Osteoblast (primary cell): ENCODE measurements around the gene MAD1L1. TPM values are rescaled to one million over a fixed set of nuclear protein-coding genes. Genes with fewer than 3 reads are reported as not detected.

ENCODE experiments used
- DNase-seq: peaks from one replicate; pipeline ENCODE4 v3.0.0; 2011; ENCODE audit warnings: low spot score, mixed read lengths; ENCODE audit not compliant: insufficient read length; ENCODE audit errors: missing footprints
- H2AFZ ChIP-seq: 2 replicates; pipeline ENCODE4 v1.6.0; 2011; ENCODE audit warnings: mild to moderate bottlenecking, low read length
- H3K27ac ChIP-seq: 2 replicates; pipeline ENCODE4 v1.5.1; 2011; ENCODE audit warnings: mild to moderate bottlenecking, low read depth, low read length, moderate library complexity
- H3K27me3 ChIP-seq: 2 replicates; pipeline ENCODE4 v1.6.0; 2012; ENCODE audit warnings: mild to moderate bottlenecking, control low read depth, inconsistent platforms, low read length, moderate library complexity; ENCODE audit not compliant: insufficient read depth
- H3K36me3 ChIP-seq: 2 replicates; pipeline ENCODE4 v1.5.1; 2011; ENCODE audit warnings: mild to moderate bottlenecking, low read length, control low read depth, moderate library complexity; ENCODE audit not compliant: insufficient read depth
- H3K4me1 ChIP-seq: 2 replicates; pipeline ENCODE4 v1.5.1; 2011; ENCODE audit warnings: mild to moderate bottlenecking, low read length, control low read depth, moderate library complexity; ENCODE audit not compliant: insufficient read depth
- H3K4me2 ChIP-seq: 2 replicates; pipeline ENCODE4 v1.6.0; 2011; ENCODE audit warnings: mild to moderate bottlenecking, low read length; ENCODE audit not compliant: insufficient read depth
- H3K4me3 ChIP-seq: fragments of 200-600 bp; sonication (generic); 3 replicates; pipeline ENCODE4 v1.5.1; 2012; ENCODE audit warnings: mild to moderate bottlenecking, low read length, inconsistent platforms; ENCODE audit not compliant: insufficient read depth
- H3K79me2 ChIP-seq: 2 replicates; pipeline ENCODE4 v1.6.0; 2012; ENCODE audit warnings: mild to moderate bottlenecking, low read length, control low read depth, inconsistent platforms; ENCODE audit not compliant: insufficient read depth
- H3K9me3 ChIP-seq: 2 replicates; pipeline ENCODE4 v1.5.1; 2011; ENCODE audit warnings: low read depth, low read length, control low read depth
- H4K20me1 ChIP-seq: 2 replicates; pipeline ENCODE4 v1.6.0; 2012; ENCODE audit warnings: mild to moderate bottlenecking, low read length, control low read depth; ENCODE audit not compliant: insufficient read depth
- total RNA-seq: library from RNA; depleted of rRNA; stranded (reverse); fragments of >200 nt; gene quantifications from 2 replicates; pipeline ENCODE4 v1.2.3, GENCODE V29; 2012
- TF ChIP-seq, protein P1 (sequence below): IDR thresholded peaks from 2 replicates; pipeline ENCODE4 v1.5.1; 2011; ENCODE audit warnings: mild to moderate bottlenecking, low read depth, low read length, moderate library complexity; ENCODE audit errors: extremely low read depth

MAD1L1 gene
- total RNA-seq, 1 donor, result 66.2 TPM

DNA sequence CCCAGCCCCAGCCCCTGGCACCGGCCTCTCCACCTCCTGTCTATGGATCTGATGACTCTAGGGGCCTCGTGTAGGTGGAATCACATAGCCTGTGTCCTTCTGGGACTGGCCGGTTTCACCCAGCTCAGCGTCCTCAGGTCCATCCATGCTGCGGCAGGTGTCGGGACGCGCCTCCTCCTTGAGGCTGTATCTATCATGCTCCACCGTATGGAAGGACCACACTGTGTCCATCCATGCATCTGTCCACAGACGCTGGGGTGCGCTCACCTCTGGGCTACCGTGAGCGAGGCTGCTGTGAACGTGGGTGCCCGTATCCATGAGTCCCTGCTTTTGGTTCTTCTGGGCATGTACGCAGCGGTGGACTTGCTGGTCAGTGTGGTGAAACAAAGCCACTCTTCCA, 281.1 kb downstream of the MAD1L1 start:
- no peaks in the 10 kb centered on the region for H3K9me3 ChIP-seq
- no peak overlapping the region for H3K4me2 ChIP-seq
- H2AFZ ChIP-seq, result no peak overlapping the region
- H4K20me1 ChIP-seq, result no peaks in the 10 kb centered on the region
- H3K4me3 ChIP-seq, result no peak overlapping the region
- no peak overlapping the region for H3K27ac ChIP-seq
- H3K79me2 ChIP-seq, result no peaks in the 10 kb centered on the region
- TF ChIP-seq, protein P1, sequence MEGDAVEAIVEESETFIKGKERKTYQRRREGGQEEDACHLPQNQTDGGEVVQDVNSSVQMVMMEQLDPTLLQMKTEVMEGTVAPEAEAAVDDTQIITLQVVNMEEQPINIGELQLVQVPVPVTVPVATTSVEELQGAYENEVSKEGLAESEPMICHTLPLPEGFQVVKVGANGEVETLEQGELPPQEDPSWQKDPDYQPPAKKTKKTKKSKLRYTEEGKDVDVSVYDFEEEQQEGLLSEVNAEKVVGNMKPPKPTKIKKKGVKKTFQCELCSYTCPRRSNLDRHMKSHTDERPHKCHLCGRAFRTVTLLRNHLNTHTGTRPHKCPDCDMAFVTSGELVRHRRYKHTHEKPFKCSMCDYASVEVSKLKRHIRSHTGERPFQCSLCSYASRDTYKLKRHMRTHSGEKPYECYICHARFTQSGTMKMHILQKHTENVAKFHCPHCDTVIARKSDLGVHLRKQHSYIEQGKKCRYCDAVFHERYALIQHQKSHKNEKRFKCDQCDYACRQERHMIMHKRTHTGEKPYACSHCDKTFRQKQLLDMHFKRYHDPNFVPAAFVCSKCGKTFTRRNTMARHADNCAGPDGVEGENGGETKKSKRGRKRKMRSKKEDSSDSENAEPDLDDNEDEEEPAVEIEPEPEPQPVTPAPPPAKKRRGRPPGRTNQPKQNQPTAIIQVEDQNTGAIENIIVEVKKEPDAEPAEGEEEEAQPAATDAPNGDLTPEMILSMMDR, result no peak
- DNase-seq, result no peak
- H3K27me3 ChIP-seq, result no peaks in the 10 kb centered on the region
- no peaks in the 10 kb centered on the region for H3K4me1 ChIP-seq
- no peaks in the 10 kb centered on the region for H3K36me3 ChIP-seq

DNA sequence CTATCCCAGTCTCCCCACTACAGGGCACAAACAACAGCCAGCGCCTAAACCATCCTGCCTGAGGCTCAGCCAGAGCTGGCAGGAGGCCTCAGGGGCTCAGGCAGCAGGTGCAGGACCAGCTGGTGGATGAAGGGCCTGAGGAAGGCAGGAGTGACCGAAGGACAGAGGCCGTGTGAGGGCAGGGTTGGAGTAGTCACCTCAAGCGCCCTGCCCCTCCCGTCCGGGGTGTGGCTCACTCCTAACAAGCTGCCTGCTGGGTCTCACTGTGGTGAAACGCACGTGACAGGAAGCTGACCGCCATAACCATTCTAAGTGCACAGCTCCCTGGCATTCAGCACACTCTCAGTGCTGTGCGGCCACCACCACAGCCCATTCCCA, 281.6 kb downstream of the MAD1L1 start:
- Histone ChIP-seq H3K27me3 (no peaks in the 10 kb centered on the region), H4K20me1 (no peaks in the 10 kb centered on the region), H3K4me3 (no peak overlapping the region), H3K9me3 (no peaks in the 10 kb centered on the region), H3K27ac (no peak overlapping the region), H3K4me1 (no peaks in the 10 kb centered on the region), H3K79me2 (no peaks in the 10 kb centered on the region), H2AFZ (no peak overlapping the region), H3K36me3 (no peaks in the 10 kb centered on the region), H3K4me2 (no peak overlapping the region)
- TF ChIP-seq, protein P1, result no peak
- DNase-seq, result no peak

DNA sequence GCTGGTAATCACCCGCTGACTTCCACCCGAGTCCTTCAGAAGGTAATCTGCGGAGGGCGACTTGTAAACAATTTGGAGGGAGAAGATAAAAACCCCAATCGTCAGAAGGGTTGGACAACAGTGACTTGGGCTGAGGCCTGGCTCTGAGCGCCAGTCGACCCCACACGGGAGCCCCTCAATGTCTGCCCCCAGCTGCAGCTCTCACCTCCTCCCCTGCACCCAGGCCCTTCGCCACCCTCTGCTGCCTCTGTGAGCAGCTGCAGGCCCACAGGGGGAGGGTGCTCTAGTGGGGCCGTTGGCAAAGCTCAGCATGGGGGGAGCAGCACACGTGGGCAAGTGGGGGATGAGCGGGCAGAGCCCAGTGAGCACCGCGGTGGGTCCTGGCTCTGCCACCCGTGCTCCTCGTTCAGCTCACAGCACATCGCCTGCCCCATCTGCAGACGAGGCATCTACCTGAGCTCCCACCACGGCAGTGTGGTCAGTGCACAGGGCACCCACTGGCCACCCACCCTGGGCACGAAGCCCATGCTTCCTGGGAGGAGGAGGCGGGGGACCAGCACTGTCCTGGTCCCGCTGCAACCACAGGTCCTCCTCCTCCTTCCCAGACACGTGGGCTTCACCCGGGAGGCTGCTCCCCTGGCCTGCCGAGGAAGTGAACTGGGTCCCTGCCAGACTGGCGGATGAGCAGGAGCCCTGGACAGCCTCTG, 282.1 kb downstream of the MAD1L1 start:
- Histone ChIP-seq H3K79me2 (no peaks in the 10 kb centered on the region), H3K9me3 (no peaks in the 10 kb centered on the region), H3K27me3 (no peaks in the 10 kb centered on the region), H3K4me3 (no peak overlapping the region), H3K4me2 (no peak overlapping the region), H3K27ac (no peak overlapping the region), H3K36me3 (no peaks in the 10 kb centered on the region), H2AFZ (no peak overlapping the region), H4K20me1 (no peaks in the 10 kb centered on the region), H3K4me1 (no peaks in the 10 kb centered on the region)
- TF ChIP-seq, protein P1, result no peak
- no peak for DNase-seq

DNA sequence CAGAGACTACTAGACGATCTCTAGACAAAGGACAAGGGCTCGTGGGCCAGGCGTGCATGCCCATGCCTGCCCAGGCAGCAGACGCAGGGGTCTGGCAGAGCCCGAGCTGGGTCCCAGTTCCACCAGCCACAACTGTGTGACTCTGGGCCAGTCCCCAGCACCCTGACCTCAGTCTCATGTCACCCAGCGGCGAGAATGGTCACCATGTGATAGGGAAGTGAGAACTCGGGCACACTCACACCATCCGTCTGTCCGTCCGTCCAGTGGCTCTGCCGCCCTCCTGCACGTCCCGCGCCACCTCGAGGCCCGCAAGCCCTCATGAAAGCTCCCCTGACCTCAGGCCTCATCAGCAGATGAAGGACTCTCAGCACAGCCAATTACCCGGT, 282.7 kb downstream of the MAD1L1 start:
- Histone ChIP-seq H3K4me3 (no peak overlapping the region), H3K9me3 (no peaks in the 10 kb centered on the region), H3K27ac (no peak overlapping the region), H3K27me3 (no peaks in the 10 kb centered on the region), H4K20me1 (no peaks in the 10 kb centered on the region), H3K79me2 (no peaks in the 10 kb centered on the region), H3K4me2 (no peak overlapping the region), H2AFZ (no peak overlapping the region), H3K4me1 (no peaks in the 10 kb centered on the region), H3K36me3 (no peaks in the 10 kb centered on the region)
- no peak for DNase-seq
- TF ChIP-seq, protein P1, result no peak
